Stimulated activated CD8-positive, alpha-beta memory T cell treated with anti-CD3 and anti-CD28 coated beads, Interleukin-12 subunit alpha, Interleukin-12 subunit beta, amount 100 ng/mL, for 4 hours (primary cell): ENCODE measurements around the gene MRPL51.
A peak's percentile ranks its signal among the peaks of the same experiment; 100 is the strongest.

Experiments
- DNase-seq: peaks from one replicate; pipeline ENCODE4 v3.0.0-alpha.2; 2020; ENCODE audit warnings: low read depth

MRPL51 gene

DNA sequence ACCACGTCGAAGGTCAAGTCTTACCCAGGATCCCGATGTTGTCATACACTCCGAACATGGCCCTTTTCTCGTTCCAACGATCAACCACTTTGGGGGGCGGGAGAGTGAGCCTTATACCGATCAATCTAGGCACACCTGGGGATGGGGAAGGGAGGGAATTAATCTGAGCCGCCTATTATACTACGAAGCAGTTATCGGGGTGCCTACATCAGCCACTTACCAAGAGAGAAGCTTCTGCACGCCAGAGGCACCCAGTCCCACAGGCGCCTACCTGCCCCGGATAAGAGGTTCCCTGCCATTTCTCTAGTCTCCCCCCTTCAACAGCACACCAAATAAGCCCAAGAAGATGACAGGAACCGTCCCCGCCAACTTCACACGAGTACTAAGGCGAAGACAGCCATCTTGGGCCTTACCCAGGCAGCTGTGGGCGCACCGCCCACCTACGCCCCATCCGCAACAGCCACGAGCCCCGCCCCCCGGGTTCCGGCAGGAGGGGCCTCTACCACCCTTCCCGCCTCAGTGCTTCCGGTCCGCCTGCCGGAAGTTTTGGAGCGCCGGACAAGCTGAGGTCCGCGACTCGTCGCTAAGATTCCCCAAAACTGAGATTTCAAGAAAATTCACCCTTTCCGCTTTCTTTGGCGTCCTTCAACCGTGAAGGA, at the start of gene MRPL51:
TSS of gene MRPL51 (minus strand) at position 425 of the 659 bp plus-strand sequence. CDS start at position 299, 126 bp downstream.
- peak; percentile 90 for DNase-seq

DNA sequence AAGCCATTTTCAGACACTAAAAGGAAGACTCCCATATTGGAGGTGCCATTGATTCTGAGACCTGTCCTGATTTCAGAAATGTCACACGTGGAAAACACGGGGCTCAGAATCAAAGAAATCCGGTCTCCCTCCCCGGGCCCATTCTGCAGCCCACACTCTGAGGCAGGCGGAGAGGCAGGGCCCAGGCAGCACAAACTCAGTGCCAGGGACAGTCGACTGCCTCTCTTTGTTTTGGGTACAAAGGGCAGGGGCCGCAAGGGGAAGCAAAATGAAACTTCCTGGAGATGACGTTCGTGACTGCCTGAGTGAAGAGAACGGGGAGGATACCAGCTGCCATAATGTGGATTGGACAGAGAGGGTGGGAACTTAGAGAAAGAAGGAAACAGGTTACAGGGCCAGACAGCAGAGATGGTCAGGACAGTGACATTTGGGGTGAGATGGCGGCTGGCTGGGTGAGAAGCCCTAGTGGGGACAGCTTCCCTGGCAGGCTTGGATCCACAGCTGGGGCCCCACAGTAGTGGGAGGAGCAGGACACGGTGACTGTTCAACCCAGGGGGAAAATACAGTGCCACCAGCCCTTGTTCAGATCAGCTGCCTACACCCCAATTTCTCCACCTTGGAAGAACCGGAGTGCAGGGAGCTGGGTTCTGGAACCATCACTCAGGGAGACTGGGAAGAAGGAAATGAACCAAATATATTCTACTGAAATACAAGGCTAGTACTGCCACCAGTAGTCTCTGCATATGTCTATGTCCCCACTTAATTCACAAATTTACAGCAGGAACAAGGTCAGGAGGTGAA, 49.3 kb upstream of the MRPL51 start:
- DNase-seq = no peak

DNA sequence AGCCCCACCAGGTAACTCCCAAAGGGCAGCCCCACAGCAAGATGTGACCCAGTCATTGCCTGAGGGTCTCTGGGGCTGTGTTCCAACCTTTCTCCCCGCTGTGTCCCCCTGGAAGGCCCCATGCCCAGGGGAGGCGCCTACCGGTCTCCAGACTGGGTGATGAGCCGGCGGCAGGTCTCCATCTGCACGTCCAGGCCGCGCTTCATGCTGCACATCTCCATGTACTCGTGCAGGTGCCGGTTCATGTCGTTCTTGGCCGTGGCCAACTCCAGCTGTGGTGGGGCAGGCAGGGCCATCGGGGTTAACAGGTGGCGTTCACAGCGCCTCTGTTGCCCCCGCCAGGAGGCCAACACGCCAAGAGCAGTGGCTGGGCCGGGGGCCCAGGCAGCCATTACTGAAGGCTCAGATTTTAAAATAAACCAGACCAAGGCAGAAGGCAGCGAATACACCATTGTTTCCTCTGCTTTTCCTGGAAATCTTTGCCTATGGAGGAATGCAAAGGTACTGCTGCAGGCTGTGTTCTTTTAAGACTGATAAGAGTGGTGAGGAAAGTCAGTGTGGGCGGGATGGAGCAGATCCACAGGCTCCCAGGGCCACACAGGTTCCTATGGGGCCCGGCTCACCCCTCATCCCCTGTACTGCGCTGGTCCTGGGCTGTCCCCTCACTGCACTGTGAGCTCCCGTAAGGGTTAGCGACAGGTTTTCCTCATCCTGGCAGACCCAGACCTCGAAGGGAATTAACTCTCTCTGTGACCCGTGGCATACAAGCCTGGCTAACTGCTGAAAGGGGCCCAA, 48.5 kb upstream of the MRPL51 start:
- no peak for DNase-seq

DNA sequence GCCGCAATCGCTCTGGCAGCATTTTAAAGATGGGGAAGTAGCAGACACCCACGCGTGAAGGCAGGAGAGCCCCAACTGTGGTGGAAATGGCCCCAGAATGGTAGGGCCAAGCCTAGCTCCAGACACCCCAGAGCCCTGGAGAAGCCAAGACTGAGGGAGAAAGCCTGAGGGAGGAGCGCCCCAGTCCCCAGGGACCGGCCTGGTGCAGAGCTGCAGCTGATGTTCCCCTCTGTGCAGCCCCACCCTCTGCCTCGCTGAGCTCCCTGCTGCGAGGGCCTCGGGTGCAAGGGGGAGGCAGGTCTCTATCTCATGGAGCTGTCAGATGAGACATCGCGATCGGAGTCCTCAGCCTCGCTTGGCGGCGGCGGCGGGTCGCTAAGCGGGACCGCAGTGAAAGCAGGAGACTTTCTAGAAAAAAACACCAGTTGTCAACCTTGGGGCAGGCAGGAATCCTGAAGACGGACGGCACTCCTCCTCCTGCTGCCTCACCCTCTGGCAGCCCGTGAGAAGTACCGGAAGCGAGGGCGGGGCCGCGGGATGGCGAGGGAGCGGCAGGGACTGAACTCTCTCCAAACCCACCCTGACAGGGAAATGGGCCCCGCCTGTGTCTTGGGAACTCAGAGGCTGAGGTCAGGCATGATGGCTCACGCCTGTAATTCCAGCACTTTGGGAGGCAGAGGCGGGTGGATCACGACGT, 47.3 kb upstream of the MRPL51 start:
- no peak for DNase-seq

DNA sequence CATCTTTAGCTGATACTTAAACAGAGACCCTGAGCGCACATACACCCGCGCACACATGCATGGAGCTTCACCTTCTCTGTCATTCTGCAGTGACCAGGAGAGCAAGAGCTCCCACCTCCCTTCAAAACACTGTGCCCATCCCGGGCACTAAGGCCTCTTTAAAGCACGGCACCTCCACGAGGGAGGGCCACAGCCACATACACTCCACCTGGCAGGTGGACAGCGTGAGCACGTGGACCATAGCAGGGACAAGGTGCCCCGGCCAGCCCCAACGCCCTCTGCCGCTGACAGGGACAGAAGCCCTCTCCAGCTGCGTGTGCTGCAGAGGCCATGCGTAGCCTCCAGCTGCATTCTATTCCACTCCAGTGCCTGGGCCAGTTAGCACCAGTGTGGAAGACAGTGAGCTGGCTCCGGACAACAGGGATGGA, 46.7 kb upstream of the MRPL51 start:
- DNase-seq = no peak

DNA sequence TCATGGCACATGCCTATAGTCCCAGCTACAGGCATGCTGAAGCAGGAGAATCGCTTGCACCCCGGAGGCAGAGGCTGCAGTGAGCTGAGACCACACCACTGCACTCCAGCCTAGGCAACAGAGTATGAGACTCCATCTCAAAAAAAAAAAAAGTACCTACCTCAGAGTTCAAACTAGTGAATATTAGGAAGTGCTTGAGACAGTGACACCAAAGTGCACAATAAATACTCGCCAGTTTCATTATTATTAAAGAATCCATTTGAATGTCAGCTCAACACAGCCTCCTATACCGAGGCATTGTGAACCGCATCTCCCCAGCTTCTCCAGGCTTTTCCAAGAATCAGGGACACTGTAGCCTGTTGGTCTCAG, 46.2 kb upstream of the MRPL51 start:
- DNase-seq = no peak

DNA sequence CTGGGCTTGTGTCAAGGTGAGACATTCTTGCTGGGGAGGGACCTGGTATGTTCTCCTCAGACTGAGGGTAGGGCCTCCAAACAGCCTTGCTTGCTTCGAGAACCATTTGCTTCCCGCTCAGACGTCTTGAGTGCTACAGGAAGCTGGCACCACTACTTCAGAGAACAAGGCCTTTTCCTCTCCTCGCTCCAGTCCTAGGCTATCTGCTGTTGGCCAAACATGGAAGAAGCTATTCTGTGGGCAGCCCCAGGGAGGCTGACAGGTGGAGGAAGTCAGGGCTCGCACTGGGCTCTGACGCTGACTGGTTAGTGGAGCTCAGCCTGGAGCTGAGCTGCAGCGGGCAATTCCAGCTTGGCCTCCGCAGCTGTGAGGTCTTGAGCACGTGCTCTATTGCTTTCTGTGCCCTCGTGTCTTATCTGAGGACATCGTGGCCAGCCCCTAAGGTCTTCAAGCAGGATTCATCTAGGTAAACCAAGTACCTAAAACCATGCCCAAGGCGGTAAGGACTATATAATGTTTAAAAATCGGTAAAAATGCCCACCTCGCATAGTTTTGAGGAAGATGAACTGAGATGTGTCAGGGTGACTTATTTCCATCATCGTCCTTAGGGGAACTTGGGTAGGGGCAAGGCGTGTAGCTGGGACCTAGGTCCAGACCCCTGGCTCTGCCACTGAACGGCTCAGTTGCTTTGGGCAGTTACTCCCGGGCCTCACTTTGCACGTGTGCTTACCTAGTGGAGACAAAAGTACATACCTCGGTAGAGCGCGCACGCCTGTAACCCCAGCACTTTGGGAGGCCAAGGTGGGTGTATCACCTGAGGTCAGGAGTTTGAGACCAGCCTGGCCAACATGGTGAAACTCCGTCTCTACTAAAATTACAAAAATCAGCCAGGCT, 45.6 kb upstream of the MRPL51 start:
- no peak for DNase-seq

DNA sequence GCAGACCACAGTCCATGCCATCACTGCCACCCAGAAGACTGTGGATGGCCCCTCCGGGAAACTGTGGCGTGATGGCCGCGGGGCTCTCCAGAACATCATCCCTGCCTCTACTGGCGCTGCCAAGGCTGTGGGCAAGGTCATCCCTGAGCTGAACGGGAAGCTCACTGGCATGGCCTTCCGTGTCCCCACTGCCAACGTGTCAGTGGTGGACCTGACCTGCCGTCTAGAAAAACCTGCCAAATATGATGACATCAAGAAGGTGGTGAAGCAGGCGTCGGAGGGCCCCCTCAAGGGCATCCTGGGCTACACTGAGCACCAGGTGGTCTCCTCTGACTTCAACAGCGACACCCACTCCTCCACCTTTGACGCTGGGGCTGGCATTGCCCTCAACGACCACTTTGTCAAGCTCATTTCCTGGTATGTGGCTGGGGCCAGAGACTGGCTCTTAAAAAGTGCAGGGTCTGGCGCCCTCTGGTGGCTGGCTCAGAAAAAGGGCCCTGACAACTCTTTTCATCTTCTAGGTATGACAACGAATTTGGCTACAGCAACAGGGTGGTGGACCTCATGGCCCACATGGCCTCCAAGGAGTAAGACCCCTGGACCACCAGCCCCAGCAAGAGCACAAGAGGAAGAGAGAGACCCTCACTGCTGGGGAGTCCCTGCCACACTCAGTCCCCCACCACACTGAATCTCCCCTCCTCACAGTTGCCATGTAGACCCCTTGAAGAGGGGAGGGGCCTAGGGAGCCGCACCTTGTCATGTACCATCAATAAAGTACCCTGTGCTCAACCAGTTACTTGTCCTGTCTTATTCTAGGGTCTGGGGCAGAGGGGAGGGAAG, 44.7 kb upstream of the MRPL51 start:
- DNase-seq = peak; percentile 64

DNA sequence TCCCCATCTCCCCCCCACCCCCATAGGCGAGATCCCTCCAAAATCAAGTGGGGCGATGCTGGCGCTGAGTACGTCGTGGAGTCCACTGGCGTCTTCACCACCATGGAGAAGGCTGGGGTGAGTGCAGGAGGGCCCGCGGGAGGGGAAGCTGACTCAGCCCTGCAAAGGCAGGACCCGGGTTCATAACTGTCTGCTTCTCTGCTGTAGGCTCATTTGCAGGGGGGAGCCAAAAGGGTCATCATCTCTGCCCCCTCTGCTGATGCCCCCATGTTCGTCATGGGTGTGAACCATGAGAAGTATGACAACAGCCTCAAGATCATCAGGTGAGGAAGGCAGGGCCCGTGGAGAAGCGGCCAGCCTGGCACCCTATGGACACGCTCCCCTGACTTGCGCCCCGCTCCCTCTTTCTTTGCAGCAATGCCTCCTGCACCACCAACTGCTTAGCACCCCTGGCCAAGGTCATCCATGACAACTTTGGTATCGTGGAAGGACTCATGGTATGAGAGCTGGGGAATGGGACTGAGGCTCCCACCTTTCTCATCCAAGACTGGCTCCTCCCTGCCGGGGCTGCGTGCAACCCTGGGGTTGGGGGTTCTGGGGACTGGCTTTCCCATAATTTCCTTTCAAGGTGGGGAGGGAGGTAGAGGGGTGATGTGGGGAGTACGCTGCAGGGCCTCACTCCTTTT, 44.0 kb upstream of the MRPL51 start:
- no peak for DNase-seq

DNA sequence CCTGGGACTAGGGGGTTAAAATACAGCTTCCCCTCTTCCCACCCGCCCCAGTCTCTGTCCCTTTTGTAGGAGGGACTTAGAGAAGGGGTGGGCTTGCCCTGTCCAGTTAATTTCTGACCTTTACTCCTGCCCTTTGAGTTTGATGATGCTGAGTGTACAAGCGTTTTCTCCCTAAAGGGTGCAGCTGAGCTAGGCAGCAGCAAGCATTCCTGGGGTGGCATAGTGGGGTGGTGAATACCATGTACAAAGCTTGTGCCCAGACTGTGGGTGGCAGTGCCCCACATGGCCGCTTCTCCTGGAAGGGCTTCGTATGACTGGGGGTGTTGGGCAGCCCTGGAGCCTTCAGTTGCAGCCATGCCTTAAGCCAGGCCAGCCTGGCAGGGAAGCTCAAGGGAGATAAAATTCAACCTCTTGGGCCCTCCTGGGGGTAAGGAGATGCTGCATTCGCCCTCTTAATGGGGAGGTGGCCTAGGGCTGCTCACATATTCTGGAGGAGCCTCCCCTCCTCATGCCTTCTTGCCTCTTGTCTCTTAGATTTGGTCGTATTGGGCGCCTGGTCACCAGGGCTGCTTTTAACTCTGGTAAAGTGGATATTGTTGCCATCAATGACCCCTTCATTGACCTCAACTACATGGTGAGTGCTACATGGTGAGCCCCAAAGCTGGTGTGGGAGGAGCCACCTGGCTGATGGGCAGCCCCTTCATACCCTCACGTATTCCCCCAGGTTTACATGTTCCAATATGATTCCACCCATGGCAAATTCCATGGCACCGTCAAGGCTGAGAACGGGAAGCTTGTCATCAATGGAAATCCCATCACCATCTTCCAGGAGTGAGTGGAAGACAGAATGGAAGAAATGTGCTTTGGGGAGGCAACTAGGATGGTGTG, 43.1 kb upstream of the MRPL51 start:
- no peak for DNase-seq

DNA sequence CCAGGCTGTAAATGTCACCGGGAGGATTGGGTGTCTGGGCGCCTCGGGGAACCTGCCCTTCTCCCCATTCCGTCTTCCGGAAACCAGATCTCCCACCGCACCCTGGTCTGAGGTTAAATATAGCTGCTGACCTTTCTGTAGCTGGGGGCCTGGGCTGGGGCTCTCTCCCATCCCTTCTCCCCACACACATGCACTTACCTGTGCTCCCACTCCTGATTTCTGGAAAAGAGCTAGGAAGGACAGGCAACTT, 42.6 kb upstream of the MRPL51 start:
- DNase-seq = no peak

DNA sequence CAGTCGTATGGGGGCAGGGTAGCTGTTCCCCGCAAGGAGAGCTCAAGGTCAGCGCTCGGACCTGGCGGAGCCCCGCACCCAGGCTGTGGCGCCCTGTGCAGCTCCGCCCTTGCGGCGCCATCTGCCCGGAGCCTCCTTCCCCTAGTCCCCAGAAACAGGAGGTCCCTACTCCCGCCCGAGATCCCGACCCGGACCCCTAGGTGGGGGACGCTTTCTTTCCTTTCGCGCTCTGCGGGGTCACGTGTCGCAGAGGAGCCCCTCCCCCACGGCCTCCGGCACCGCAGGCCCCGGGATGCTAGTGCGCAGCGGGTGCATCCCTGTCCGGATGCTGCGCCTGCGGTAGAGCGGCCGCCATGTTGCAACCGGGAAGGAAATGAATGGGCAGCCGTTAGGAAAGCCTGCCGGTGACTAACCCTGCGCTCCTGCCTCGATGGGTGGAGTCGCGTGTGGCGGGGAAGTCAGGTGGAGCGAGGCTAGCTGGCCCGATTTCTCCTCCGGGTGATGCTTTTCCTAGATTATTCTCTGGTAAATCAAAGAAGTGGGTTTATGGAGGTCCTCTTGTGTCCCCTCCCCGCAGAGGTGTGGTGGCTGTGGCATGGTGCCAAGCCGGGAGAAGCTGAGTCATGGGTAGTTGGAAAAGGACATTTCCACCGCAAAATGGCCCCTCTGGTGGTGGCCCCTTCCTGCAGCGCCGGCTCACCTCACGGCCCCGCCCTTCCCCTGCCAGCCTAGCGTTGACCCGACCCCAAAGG, 42.1 kb upstream of the MRPL51 start:
- DNase-seq = peak; percentile 60

DNA sequence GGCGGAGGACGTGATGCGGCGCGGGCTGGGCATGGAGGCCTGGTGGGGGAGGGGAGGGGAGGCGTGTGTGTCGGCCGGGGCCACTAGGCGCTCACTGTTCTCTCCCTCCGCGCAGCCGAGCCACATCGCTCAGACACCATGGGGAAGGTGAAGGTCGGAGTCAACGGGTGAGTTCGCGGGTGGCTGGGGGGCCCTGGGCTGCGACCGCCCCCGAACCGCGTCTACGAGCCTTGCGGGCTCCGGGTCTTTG, 41.6 kb upstream of the MRPL51 start:
- no peak for DNase-seq

DNA sequence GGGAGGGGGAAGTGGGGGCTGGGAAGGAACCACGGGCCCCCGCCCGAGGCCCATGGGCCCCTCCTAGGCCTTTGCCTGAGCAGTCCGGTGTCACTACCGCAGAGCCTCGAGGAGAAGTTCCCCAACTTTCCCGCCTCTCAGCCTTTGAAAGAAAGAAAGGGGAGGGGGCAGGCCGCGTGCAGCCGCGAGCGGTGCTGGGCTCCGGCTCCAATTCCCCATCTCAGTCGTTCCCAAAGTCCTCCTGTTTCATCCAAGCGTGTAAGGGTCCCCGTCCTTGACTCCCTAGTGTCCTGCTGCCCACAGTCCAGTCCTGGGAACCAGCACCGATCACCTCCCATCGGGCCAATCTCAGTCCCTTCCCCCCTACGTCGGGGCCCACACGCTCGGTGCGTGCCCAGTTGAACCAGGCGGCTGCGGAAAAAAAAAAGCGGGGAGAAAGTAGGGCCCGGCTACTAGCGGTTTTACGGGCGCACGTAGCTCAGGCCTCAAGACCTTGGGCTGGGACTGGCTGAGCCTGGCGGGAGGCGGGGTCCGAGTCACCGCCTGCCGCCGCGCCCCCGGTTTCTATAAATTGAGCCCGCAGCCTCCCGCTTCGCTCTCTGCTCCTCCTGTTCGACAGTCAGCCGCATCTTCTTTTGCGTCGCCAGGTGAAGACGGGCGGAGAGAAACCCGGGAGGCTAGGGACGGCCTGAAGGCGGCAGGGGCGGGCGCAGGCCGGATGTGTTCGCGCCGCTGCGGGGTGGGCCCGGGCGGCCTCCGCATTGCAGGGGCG, 41.0 kb upstream of the MRPL51 start, which contains the start of gene GAPDH:
TSS of gene GAPDH (plus strand) at position 595 of the 772 bp plus-strand sequence. CDS start 316 bp downstream, outside the sequence.
- peak; percentile 77 for DNase-seq

DNA sequence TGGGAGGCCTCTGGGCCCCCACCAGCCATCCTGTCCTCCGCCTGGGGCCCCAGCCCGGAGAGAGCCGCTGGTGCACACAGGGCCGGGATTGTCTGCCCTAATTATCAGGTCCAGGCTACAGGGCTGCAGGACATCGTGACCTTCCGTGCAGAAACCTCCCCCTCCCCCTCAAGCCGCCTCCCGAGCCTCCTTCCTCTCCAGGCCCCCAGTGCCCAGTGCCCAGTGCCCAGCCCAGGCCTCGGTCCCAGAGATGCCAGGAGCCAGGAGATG, 40.5 kb upstream of the MRPL51 start:
- DNase-seq = no peak

DNA sequence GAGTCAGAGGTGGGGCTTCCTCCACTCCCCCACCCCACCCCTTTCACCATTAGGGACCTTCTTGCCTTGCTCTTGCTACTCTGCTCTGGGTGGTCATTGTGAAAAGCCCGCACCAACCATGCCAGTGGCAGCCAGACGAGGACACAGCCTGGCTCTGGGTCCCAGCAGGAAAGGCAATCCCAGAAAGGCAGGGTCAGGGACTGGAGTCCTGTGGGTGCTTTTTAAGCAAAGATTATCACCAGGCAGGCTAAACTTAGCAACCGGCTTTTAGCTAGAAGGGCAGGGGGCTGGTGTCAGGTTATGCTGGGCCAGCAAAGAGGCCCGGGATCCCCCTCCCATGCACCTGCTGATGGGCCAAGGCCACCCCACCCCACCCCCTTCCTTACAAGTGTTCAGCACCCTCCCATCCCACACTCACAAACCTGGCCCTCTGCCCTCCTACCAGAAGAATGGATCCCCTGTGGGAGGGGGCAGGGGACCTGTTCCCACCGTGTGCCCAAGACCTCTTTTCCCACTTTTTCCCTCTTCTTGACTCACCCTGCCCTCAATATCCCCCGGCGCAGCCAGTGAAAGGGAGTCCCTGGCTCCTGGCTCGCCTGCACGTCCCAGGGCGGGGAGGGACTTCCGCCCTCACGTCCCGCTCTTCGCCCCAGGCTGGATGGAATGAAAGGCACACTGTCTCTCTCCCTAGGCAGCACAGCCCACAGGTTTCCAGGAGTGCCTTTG, 40.0 kb upstream of the MRPL51 start:
- DNase-seq = no peak
